Mesenchymal stem cell (in vitro differentiated cells and primary cell): ENCODE measurements around the gene KCNE4.
"Not testable (repeated sequence)": the region's sequence is repeated elsewhere in the genome, so short reads cannot be mapped to it uniquely, and the experiment has no call there.

Experiments used
- DNase-seq: peaks from one replicate; pipeline ENCODE4 v3.0.0-alpha.2; 2013
- H2AFZ ChIP-seq: one replicate; pipeline ENCODE4 v1.6.1; 2013; ENCODE audit warnings: low read depth, mild to moderate bottlenecking, control low read depth, inconsistent platforms, low read length, moderate library complexity
- H2AK5ac ChIP-seq: 2 replicates; pipeline ENCODE4 v1.6.1; 2013; ENCODE audit warnings: low read length, moderate library complexity, mild to moderate bottlenecking, inconsistent platforms; ENCODE audit not compliant: severe bottlenecking
- H2BK120ac ChIP-seq: one replicate; pipeline ENCODE4 v1.6.1; 2013; ENCODE audit warnings: low read depth, mild to moderate bottlenecking, inconsistent platforms, low read length, moderate library complexity
- H2BK12ac ChIP-seq, 2 experiments: one replicate each; pipeline ENCODE4 v1.6.1; 2013; ENCODE audit warnings: inconsistent platforms in 2 of 2, low read length in 2 of 2, mild to moderate bottlenecking in 2 of 2, moderate library complexity in 2 of 2, control low read depth in 1 of 2
- H2BK15ac ChIP-seq: one replicate; pipeline ENCODE4 v1.6.1; 2013; ENCODE audit warnings: mild to moderate bottlenecking, low read depth, inconsistent platforms; ENCODE audit not compliant: poor library complexity, severe bottlenecking
- H2BK5ac ChIP-seq: 2 replicates; pipeline ENCODE4 v1.6.1; 2013; ENCODE audit warnings: low read depth, mild to moderate bottlenecking, low read length, control low read depth, inconsistent platforms; ENCODE audit not compliant: poor library complexity, severe bottlenecking
- H3K14ac ChIP-seq, 2 experiments: one replicate each; pipeline ENCODE4 v1.6.1; 2013; ENCODE audit warnings: inconsistent platforms in 2 of 2, low read length in 2 of 2, control low read depth in 1 of 2, mild to moderate bottlenecking in 1 of 2, moderate library complexity in 1 of 2
- H3K18ac ChIP-seq, 2 experiments: one replicate each; pipeline ENCODE4 v1.6.1; 2013; ENCODE audit warnings: inconsistent platforms in 2 of 2, low read length in 2 of 2, control low read depth in 1 of 2, low read depth in 1 of 2, mild to moderate bottlenecking in 1 of 2
- H3K23ac ChIP-seq, 2 experiments: one replicate each; pipeline ENCODE4 v1.6.1; 2013; ENCODE audit warnings: inconsistent platforms in 2 of 2, low read length in 2 of 2, mild to moderate bottlenecking in 2 of 2, moderate library complexity in 2 of 2, control low read depth in 1 of 2
- H3K27ac ChIP-seq: 2 replicates; pipeline ENCODE4 v1.5.1; 2013; ENCODE audit warnings: mild to moderate bottlenecking, moderate library complexity, low read length, control low read depth, inconsistent platforms; ENCODE audit not compliant: poor library complexity, severe bottlenecking
- H3K27me3 ChIP-seq, 2 experiments: 2 replicates each; pipeline versions ENCODE4 v1.6.1 to v1.7.0; 2013; ENCODE audit warnings: low read length in 2 of 2, mild to moderate bottlenecking in 2 of 2, moderate library complexity in 2 of 2, control low read depth in 1 of 2, inconsistent platforms in 1 of 2; ENCODE audit not compliant: control insufficient read depth in 1 of 2, insufficient read depth in 1 of 2
- H3K36me3 ChIP-seq, 2 experiments: 2 replicates each; pipeline versions ENCODE4 v1.6.1 to v1.7.0; 2013; ENCODE audit warnings: low read length in 2 of 2, control low read depth in 1 of 2, inconsistent platforms in 1 of 2, low read depth in 1 of 2, mild to moderate bottlenecking in 1 of 2; ENCODE audit not compliant: insufficient read depth in 2 of 2, control insufficient read depth in 1 of 2
- H3K4ac ChIP-seq, 2 experiments: one replicate each; pipeline ENCODE4 v1.6.1; 2013; ENCODE audit warnings: inconsistent platforms in 2 of 2, low read length in 2 of 2, mild to moderate bottlenecking in 2 of 2, moderate library complexity in 2 of 2, control low read depth in 1 of 2, low read depth in 1 of 2
- H3K4me1 ChIP-seq: 2 replicates; pipeline ENCODE4 v1.6.1; 2013; ENCODE audit warnings: low read depth, low read length, control low read depth; ENCODE audit not compliant: control insufficient read depth, insufficient read depth
- H3K4me2 ChIP-seq: 2 replicates; pipeline ENCODE4 v1.6.1; 2013; ENCODE audit warnings: low read length, mild to moderate bottlenecking, inconsistent platforms; ENCODE audit not compliant: poor library complexity, severe bottlenecking
- H3K4me3 ChIP-seq, 2 experiments: 2 replicates each; pipeline versions ENCODE4 v1.5.1 to v1.7.0; 2013; ENCODE audit warnings: low read length in 2 of 2, mild to moderate bottlenecking in 2 of 2, control low read depth in 1 of 2, low read depth in 1 of 2; ENCODE audit not compliant: insufficient read depth in 1 of 2
- H3K79me1 ChIP-seq: replicated peaks from 2 replicates; pipeline ENCODE4 v1.6.1; 2013; ENCODE audit warnings: mild to moderate bottlenecking, control low read depth, low read length, inconsistent platforms; ENCODE audit not compliant: poor library complexity, severe bottlenecking
- H3K9ac ChIP-seq: 2 replicates; pipeline ENCODE4 v1.7.0; 2013; ENCODE audit warnings: mild to moderate bottlenecking, low read length, moderate library complexity
- H3K9me3 ChIP-seq: 2 replicates; pipeline ENCODE4 v1.7.0; 2013; ENCODE audit warnings: mild to moderate bottlenecking, low read length; ENCODE audit not compliant: control insufficient read depth
- H4K8ac ChIP-seq: one replicate; pipeline ENCODE4 v1.6.1; 2013; ENCODE audit warnings: inconsistent platforms, mild to moderate bottlenecking, low read length, moderate library complexity
- H4K91ac ChIP-seq: one replicate; pipeline ENCODE4 v1.6.1; 2013; ENCODE audit warnings: mild to moderate bottlenecking, low read length, inconsistent platforms
- WGBS: methylation state at CpG from one replicate; pipeline ENCODE4 v1.1.7; 2013; ENCODE audit warnings: mixed read lengths; 5-methylcytosine and 5-hydroxymethylcytosine counted together

Gene KCNE4

GRCh38 chr2:223078482-223078881 lies 26.5 kb downstream of the KCNE4 start:
- H3K4me3 ChIP-seq: no peak overlapping the region
- no peak overlapping the region for H3K4me2 ChIP-seq
- no peak for DNase-seq
- H2BK5ac ChIP-seq: no peak overlapping the region
- H2BK120ac ChIP-seq: no peak overlapping the region
- H2AK5ac ChIP-seq: no peak overlapping the region
- H2BK12ac ChIP-seq: no peak overlapping the region
- no peak overlapping the region for H3K27ac ChIP-seq
- no peak overlapping the region for H3K23ac ChIP-seq
- H3K79me1 ChIP-seq: no peaks in the 10 kb centered on the region
- H3K18ac ChIP-seq: no peak overlapping the region
- H3K14ac ChIP-seq: no peak overlapping the region
- H3K4ac ChIP-seq: no peak overlapping the region
- H3K9me3 ChIP-seq: no peaks in the 10 kb centered on the region
- peaks cover 1% of the 10 kb centered on the region for H3K4me1 ChIP-seq
- H3K9ac ChIP-seq: no peak overlapping the region
- peaks cover 0 to 3% of the 10 kb centered on the region in 2 experiments for H3K27me3 ChIP-seq
- H2AFZ ChIP-seq: no peak overlapping the region
- H2BK15ac ChIP-seq: no peak overlapping the region
- no peak overlapping the region for H4K8ac ChIP-seq
- no peak overlapping the region for H4K91ac ChIP-seq
- WGBS: no CpG with 5 or more reads among the region's 1 CpG
- H3K36me3 ChIP-seq: no peaks in the 10 kb centered on the region

GRCh38 chr2:223079378-223079777 lies 27.4 kb downstream of the KCNE4 start:
- H3K27me3 ChIP-seq: peaks cover 0 to 3% of the 10 kb centered on the region in 2 experiments
- no peak overlapping the region for H2BK12ac ChIP-seq
- H3K27ac ChIP-seq: no peak overlapping the region
- no peak overlapping the region for H3K4ac ChIP-seq
- no peak overlapping the region for H3K18ac ChIP-seq
- H2AK5ac ChIP-seq: no peak overlapping the region
- H2BK15ac ChIP-seq: no peak overlapping the region
- no peak overlapping the region for H2BK5ac ChIP-seq
- no peak overlapping the region for H3K23ac ChIP-seq
- no peak overlapping the region for H4K91ac ChIP-seq
- no peak overlapping the region for H2AFZ ChIP-seq
- no peak overlapping the region for H3K4me3 ChIP-seq
- no peak overlapping the region for H2BK120ac ChIP-seq
- H3K36me3 ChIP-seq: no peaks in the 10 kb centered on the region
- peaks cover 1% of the 10 kb centered on the region for H3K4me1 ChIP-seq
- no peak overlapping the region for H4K8ac ChIP-seq
- H3K9me3 ChIP-seq: no peaks in the 10 kb centered on the region
- H3K79me1 ChIP-seq: no peaks in the 10 kb centered on the region
- no peak overlapping the region for H3K4me2 ChIP-seq
- H3K9ac ChIP-seq: no peak overlapping the region
- 100% methylated on average over 1 of the region's 2 CpGs for WGBS
- no peak for DNase-seq
- H3K14ac ChIP-seq: no peak overlapping the region

- H3K4ac ChIP-seq: no peak overlapping the region
- no peaks in the 10 kb centered on the region for H3K36me3 ChIP-seq
- no peaks in the 10 kb centered on the region for H3K9me3 ChIP-seq
- no peak overlapping the region for H3K18ac ChIP-seq
- peaks cover 0 to 3% of the 10 kb centered on the region in 2 experiments for H3K27me3 ChIP-seq
- no peak overlapping the region for H3K14ac ChIP-seq
- DNase-seq: no peak
- no peak overlapping the region for H2BK120ac ChIP-seq
- no peak overlapping the region for H3K27ac ChIP-seq
- no peak overlapping the region for H4K8ac ChIP-seq
- H2BK12ac ChIP-seq: no peak overlapping the region
- no peaks in the 10 kb centered on the region for H3K79me1 ChIP-seq
- no peak overlapping the region for H3K9ac ChIP-seq
- no peak overlapping the region for H2BK15ac ChIP-seq
- 100% methylated on average over 1 of the region's 2 CpGs for WGBS
- H2AFZ ChIP-seq: no peak overlapping the region
- no peak overlapping the region for H2BK5ac ChIP-seq
- H4K91ac ChIP-seq: no peak overlapping the region
- H3K4me3 ChIP-seq: no peak overlapping the region
- H3K4me1 ChIP-seq: peaks cover 3% of the 10 kb centered on the region
- no peak overlapping the region for H2AK5ac ChIP-seq
- no peak overlapping the region for H3K4me2 ChIP-seq
- H3K23ac ChIP-seq: no peak overlapping the region
Observed at GRCh38 chr2:223079925-223080324, 27.9 kb downstream of the KCNE4 start.

- not testable (repeated sequence) for H3K9ac ChIP-seq, H2AFZ ChIP-seq, H3K27ac ChIP-seq, H3K4me3 ChIP-seq, DNase-seq, H3K4me1 ChIP-seq, H2BK120ac ChIP-seq, H3K14ac ChIP-seq, H2BK12ac ChIP-seq, H2BK15ac ChIP-seq, H3K4me2 ChIP-seq, H3K27me3 ChIP-seq, H4K8ac ChIP-seq, H3K18ac ChIP-seq, H3K4ac ChIP-seq, H3K36me3 ChIP-seq, H4K91ac ChIP-seq, H2BK5ac ChIP-seq, H2AK5ac ChIP-seq, H3K79me1 ChIP-seq, H3K23ac ChIP-seq, H3K9me3 ChIP-seq
- 80% methylated on average over 3 of the region's 3 CpGs for WGBS
Observed at GRCh38 chr2:223080790-223081360, 28.9 kb downstream of the KCNE4 start.
